KG1 (cell line): ENCODE data around the gene FAM76A.
"Not testable (repeated sequence)": the region's sequence is repeated elsewhere in the genome, so short reads cannot be mapped to it uniquely, and the experiment has no call there.

Source experiments
- DNase-seq: peaks from one replicate; lab custom pipeline; 2025; lab: John Stamatoyannopoulos, UW

The FAM76A gene

DNA sequence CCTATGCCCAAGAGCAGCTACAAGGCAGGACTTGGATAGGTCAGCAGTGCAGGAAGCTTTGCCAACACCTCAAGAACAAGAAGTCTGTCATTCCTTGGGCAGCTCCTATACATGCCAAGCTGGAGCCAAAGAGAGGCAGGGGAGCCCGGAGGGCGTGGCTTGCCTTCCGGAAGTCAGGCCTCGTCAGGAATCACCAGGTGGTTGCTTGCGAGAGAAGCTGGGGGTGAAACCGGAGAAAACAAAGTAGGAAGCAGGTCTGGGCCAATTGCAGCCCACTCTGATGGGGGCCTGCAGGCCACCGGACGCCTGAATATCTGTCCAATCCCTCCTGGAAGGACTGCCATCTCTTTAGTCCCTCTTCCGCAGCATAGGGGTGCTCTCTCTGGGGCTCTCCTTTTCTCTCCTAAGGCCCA is 794 bp upstream of the FAM76A start:
- no peak for DNase-seq

DNA sequence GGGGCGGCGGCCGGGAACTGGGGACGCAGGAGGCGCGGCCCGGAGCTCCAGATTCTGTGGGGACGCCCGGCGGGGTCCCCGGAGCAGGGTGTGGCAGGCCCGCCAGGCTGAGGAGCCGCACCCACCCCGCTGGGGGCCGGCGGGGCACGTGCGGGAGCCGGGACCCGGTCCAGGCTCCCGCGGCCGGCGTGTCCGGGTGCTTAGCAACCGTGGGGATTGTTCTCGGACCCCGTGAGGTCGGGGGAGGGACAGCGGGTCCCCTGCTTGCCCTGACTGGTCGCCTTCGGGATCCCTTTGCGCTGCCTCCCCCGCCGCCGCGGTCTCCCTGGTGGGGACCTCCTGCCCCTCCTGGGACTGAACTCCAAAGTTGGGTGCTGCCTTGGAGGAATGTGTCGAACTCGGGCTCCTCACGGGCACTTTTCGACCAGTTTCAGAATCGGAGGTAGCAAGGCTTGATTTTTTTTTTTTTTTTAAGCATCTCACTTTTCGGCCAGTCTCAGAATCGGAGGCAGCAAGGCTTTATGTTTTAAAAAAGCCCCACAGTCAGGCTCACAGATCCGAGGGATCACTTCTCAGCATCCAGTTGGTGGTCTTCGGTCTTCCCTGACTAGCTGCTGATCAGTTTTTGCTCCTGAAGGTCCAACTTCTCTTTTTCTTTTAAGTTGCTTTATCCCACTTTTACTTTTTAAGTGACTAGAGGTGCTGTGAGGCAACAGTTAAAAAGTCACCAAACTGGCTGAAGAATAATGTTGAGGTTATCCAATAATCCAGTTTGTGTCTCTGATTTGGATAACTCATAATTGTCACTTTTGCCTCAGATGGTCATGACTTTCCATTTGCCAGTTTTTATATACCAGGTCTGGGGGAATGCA is 648 bp downstream of the FAM76A start:
- peak; percentile 18 for DNase-seq

DNA sequence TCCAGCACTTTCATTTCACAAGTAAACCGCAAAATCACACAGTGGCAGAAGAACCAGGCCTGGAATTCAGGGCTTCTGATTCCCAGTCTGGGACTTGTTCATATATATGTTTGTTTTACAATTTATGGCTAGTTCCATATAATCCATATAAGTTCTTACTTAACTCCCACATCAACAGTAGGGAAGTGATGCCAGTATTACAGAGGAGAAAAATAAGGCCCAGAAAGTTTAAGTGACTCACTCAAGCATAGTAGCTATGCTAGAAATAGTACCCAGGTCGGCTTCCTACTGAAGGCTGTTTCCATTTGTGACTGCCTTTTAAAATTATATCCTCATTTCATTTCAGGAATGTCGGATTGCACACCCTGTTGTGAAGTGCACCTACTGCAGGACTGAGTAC is 1.4 kb downstream of the FAM76A start:
- no peak for DNase-seq

GRCh38 chr1:27736252-27736651 is 10.5 kb downstream of the FAM76A start:
- DNase-seq: no peak

- no peak for DNase-seq
Observed at GRCh38 chr1:27741121-27741520, 15.4 kb downstream of the FAM76A start.

DNA sequence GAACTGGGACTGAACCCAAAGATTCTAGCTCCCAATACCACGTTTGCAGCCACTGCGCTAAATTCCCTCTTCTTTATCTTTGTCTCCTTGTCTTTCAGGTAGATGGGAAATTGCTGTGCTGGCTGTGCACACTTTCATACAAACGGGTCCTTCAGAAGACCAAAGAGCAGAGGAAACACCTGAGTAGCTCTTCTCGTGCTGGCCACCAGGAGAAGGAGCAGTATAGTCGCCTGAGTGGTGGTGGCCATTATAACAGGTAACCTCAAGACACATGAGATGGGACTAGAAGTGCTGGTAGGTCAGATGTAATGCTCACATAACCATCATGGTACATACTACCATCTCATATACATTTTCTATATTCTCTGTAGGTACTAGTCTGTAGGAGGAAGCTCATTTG is 18.8 kb downstream of the FAM76A start:
- DNase-seq: no peak

DNA sequence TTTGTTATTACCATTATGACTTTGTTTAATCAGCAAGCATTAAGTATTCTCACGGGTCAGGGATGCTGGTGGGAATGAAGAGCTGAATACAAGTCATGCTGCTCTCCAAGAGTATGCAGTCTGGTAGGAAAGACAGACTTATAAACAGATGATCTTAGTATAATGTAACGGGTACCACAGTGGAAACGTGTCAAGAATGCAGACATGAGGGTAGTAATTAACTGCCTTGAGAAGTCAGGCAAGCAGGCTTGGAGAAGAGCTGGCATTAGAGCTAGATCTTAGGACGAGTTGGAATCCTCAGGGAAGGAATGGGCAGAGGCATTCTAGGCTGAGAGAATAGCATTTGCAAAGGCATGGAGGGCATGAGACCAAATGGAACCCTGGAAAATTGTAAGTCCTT is 19.7 kb downstream of the FAM76A start:
- DNase-seq: no peak

DNA sequence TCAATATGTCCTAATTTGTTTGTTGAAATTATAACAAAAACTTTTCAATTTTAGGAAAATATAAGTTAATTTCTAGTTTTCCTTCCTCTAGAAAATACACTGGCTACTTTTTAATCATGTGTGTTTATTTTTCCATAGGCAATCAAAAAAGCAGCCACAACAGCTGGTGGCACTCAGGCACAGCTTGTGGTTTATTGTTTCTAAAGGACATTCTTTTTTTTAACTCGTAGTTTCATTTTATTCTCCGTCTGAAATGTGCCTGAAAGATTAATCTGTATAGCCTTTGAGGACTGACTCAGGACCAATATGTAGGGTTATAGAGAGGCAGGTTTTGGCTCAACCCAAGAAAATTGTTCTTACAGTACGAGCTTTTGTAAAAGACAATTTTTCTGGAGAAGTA is 26.6 kb downstream of the FAM76A start:
- DNase-seq: no peak

GRCh38 chr1:27755286-27755685 is 29.5 kb downstream of the FAM76A start:
- DNase-seq: no peak

DNA sequence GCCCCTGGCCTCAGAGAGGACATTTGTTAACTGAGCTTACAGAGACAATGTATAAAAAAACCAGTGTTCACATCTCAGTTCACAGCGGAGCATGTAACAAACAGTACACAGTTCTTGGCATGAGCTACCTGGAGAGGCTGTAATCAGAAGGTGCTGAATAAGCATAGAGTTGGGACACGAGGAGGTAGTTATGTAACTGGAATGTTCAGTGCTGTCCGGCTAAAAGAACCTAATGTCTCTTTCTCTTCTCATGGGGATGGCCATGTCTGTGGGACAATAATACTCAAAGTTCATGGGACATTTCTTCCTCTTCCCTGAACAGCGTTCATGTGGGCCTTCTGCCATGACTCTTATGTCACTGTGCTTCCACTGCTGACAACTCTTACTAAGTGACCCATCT is 30.1 kb downstream of the FAM76A start:
- DNase-seq: no peak

GRCh38 chr1:27759236-27759635 is 33.5 kb downstream of the FAM76A start:
- DNase-seq: no peak

DNA sequence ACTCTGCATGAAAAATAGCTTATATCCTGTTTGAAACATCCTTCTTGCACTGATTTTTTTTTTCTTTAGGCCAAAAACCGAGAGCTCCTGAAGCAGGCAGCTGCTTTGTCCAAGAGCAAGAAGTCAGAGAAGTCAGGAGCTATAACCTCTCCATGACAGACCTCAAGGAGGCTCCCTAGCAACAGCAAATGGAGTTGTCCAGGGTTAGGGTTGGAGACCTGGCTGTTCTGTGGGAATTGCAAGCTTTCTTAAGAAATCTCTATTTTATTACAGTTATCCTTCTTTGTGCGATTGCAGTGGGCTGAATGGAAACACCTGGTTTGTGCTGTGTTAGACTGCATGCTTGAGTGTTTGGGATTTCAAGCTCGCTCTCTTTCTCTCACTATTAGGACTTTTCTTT is 34.7 kb downstream of the FAM76A start:
- DNase-seq: no peak

DNA sequence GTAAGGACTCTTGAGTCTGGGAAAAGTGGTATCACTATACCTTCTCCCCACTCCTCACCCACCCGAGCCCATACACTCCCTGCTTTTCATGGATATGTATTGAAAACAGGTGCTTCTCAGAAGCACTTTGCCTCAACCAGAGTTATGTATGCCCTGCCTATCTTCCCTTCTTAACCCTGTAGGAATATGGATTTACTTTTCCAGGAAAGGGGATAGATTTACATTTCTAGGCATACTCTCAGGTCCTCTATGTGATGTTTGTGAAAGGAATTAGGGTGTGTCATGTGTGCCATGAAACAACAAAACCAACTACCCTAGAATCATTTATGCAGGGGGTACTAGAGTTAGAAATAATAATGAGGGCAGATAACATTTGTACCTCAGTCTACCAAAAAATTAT is 36.3 kb downstream of the FAM76A start:
- DNase-seq: no peak

DNA sequence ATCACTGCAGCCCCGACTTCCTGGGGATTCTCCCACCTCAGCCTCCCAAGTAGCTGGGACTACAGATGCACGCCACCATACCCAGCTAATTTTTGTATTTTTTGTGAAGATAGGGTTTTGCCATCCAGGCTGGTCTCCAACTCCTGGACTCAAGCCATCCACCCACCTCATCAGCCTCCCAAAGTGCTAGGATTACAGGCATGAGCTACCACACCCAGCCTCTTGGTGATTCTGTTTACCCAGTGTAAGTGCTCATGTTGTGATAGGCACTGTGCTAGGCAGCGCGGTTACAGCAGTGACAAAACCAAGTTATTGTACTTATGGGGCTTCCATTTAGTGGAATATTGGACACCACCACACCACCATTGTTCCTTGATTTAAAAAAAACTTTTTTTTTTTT is 37.6 kb downstream of the FAM76A start:
- no peak for DNase-seq

DNA sequence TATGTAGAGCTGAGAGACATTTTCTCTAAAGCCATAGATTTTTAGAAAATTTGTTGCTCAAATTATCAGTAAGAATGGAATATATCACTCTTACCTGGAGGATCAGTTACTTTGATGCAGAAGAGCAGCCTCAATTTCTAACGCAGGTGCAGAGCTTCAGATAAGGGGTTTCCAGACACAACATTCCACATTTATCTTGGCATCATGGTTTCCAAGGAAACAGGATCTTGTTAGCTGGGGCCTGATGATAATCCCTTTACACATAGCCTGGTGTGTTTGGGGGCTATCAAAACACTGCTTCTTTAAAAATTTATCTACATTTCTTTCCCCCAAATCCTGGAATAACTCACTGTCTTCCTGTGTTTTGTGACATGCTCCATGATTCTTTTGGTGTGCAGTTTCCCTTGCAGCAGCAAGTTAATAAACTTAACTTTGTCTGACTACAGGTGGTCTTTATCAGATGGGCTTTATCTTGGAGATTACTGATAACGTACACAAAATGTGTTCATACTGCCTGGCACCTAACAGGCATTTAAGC is 44.6 kb downstream of the FAM76A start:
- DNase-seq: no peak

- no peak for DNase-seq
Observed at GRCh38 chr1:27772036-27772931, 46.5 kb downstream of the FAM76A start.

GRCh38 chr1:27772932-27773825 is 47.4 kb downstream of the FAM76A start, which contains the start of gene STX12:
TSS of gene STX12 (plus strand) at chr1:27773219. CDS start at chr1:27773308, 89 bp downstream.
- peak; percentile 92 for DNase-seq

- DNase-seq: no peak
Observed at GRCh38 chr1:27773826-27774445, 48.2 kb downstream of the FAM76A start.

DNA sequence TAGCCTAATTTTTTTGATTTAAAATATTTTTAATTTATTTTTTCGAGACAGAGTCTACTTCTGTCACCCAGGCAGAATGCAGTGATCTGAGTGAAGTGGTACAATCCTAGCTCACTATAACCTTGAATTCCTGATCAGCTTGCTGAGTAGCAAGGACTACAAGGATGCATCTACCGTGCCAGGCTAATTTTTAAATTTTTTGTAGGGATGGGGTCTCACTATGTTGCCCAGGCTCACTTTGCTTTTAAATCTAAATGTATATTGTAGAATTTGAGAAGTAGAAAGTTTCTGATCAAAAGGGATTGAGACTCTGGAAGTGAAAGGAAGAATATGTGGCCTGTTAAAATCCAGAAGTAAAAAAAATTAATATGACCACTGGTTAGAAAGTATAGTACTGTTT is 48.9 kb downstream of the FAM76A start:
- no peak for DNase-seq

- not testable (repeated sequence) for DNase-seq
Observed at GRCh38 chr1:27775336-27775735, 49.6 kb downstream of the FAM76A start.

GRCh38 chr1:27776276-27776675 is 50.5 kb downstream of the FAM76A start:
- DNase-seq: not testable (repeated sequence)
